HEK293T (cell line): ENCODE measurements around the gene ZNF860.

ENCODE experiments used
- CTCF ChIA-PET: fragments of 350-600 bp; formaldehyde crosslinking; extraction: SDS; loops from one replicate; lab custom pipeline; 2021; ENCODE audit warnings: antibody characterized with exemption, inconsistent platforms; lab: Yijun Ruan, JAX
- POLR2A ChIA-PET: fragments of 350-600 bp; formaldehyde crosslinking; extraction: SDS; loops from one replicate; lab custom pipeline; 2020; ENCODE audit warnings: antibody characterized with exemption, inconsistent platforms; lab: Yijun Ruan, JAX
- DNase-seq: peaks from one replicate; pipeline ENCODE4 v3.0.0; 2012; ENCODE audit warnings: mixed read lengths; ENCODE audit errors: extremely low spot score
- ARNT ChIP-seq: fragments of 450-650 bp; IDR thresholded peaks from 2 replicates; pipeline ENCODE4 v1.6.1; 2017; ENCODE audit warnings: mild to moderate bottlenecking
- BHLHE40 ChIP-seq: fragments of 450-650 bp; IDR thresholded peaks from 2 replicates; pipeline ENCODE4 v1.6.1; 2016; ENCODE audit warnings: mild to moderate bottlenecking, moderate library complexity, borderline replicate concordance
- CTBP1 ChIP-seq: fragments of 450-650 bp; IDR thresholded peaks from 2 replicates; pipeline ENCODE4 v1.6.1; 2016; ENCODE audit warnings: borderline replicate concordance
- ELF4 ChIP-seq: fragments of 450-650 bp; IDR thresholded peaks from 2 replicates; pipeline ENCODE4 v1.6.1; 2017; ENCODE audit warnings: antibody characterized with exemption
- FOXA1 ChIP-seq: fragments of 450-650 bp; IDR thresholded peaks from 2 replicates; pipeline ENCODE4 v1.6.1; 2016; ENCODE audit warnings: mild to moderate bottlenecking
- FOXK2 ChIP-seq: fragments of 450-650 bp; IDR thresholded peaks from 2 replicates; pipeline ENCODE4 v1.6.1; 2016; ENCODE audit warnings: mild to moderate bottlenecking
- FOXM1 ChIP-seq: fragments of 450-650 bp; IDR thresholded peaks from 2 replicates; pipeline ENCODE4 v1.6.1; 2017; ENCODE audit warnings: mild to moderate bottlenecking, borderline replicate concordance
- HDGF ChIP-seq: fragments of 450-650 bp; IDR thresholded peaks from 2 replicates; pipeline ENCODE4 v1.6.1; 2017; ENCODE audit warnings: antibody characterized with exemption, borderline replicate concordance
- L3MBTL2 ChIP-seq: fragments of 450-650 bp; conservative IDR thresholded peaks from 2 replicates; pipeline ENCODE4 v1.6.1; 2016; ENCODE audit warnings: mild to moderate bottlenecking
- LEF1 ChIP-seq: fragments of 450-650 bp; IDR thresholded peaks from 2 replicates; pipeline ENCODE4 v1.6.1; 2017; ENCODE audit warnings: mild to moderate bottlenecking, borderline replicate concordance
- NFRKB ChIP-seq: fragments of 450-650 bp; IDR thresholded peaks from 2 replicates; pipeline ENCODE4 v1.6.1; 2016; ENCODE audit warnings: mild to moderate bottlenecking, moderate library complexity
- PKNOX1 ChIP-seq: fragments of 450-650 bp; IDR thresholded peaks from 2 replicates; pipeline ENCODE4 v1.6.1; 2016
- SP1 ChIP-seq: fragments of 450-650 bp; IDR thresholded peaks from 2 replicates; pipeline ENCODE4 v1.6.1; 2017
- SUZ12 ChIP-seq: fragments of 450-650 bp; IDR thresholded peaks from 2 replicates; pipeline ENCODE4 v1.6.1; 2016; ENCODE audit warnings: mild to moderate bottlenecking
- TARDBP ChIP-seq: fragments of 450-650 bp; IDR thresholded peaks from 2 replicates; pipeline ENCODE4 v1.6.1; 2016
- ZNF384 ChIP-seq: fragments of 450-650 bp; IDR thresholded peaks from 2 replicates; pipeline ENCODE4 v1.6.1; 2016

Gene ZNF860

GRCh38 chr3:31942446-31942845 is 39.1 kb upstream of the ZNF860 start:
- ChIA-PET POLR2A (no interaction called here), CTCF (no interaction called here)

GRCh38 chr3:31943041-31943440 is 38.5 kb upstream of the ZNF860 start:
- no peak for TF ChIP-seq FOXK2
- no peak for TF ChIP-seq FOXM1
- ChIA-PET POLR2A (no interaction called here), CTCF (no interaction called here)
- no peak for DNase-seq

More at GRCh38 chr3:31942446-31942845, 39.1 kb upstream of the ZNF860 start:
- DNase-seq: no peak
- TF ChIP-seq SP1: no peak
- no peak for TF ChIP-seq LEF1
- no peak for TF ChIP-seq FOXA1
- no peak for TF ChIP-seq CTBP1
- no peak for TF ChIP-seq NFRKB
- TF ChIP-seq ARNT: no peak
- no peak for TF ChIP-seq FOXK2
- no peak for TF ChIP-seq SUZ12

DNA sequence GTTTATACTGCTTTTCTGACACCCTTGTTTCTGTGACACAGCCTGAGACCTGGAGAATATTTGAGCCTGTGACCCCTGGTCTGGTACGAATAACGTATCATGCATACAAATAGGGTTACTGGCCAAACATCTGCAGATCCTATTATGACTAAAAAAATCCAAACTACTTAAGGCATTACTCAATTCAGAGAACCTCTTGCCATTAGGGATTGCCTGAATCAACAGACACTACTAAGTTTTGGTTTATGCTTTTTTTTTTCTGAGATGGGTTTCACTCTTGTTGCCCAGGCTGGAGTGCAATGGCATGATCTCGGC is 35.9 kb upstream of the ZNF860 start:
- no peak for DNase-seq
- ChIA-PET POLR2A (no interaction called here), CTCF (no interaction called here)
- TF ChIP-seq HDGF (no peak), CTBP1 (no peak), PKNOX1 (no peak), FOXA1 (no peak), FOXK2 (no peak), ARNT (no peak), ZNF384 (no peak), NFRKB (no peak), L3MBTL2 (no peak), TARDBP (no peak)

DNA sequence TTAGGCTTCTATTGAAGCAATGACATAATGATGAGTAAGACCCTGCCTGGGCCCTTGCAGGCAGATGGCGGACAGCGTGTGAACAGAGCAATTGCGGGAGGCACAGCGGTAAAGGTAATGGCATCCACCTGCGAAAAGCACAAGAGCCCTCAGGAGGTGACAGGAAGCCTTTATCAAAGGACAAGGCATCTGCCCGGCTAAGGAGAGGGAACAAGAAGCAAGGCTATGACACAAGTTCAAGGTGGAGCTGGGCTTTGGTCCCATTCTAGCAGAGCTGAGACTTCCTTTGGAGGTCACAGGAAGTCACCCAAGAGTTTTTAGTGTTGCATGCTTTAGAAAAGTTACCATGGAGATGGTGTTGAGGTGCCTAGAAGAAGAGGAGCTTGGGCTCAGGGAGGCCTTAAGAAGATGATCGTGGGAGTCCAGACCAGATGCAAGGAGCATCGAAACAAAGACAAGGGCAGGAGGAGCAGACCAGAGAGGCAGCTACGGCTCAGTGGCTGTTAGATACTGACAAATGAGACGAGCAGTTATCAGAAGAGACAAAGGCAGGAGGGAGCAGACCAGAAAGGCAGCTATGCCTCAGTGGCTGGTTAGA is 35.0 kb upstream of the ZNF860 start:
- POLR2A ChIA-PET: no interaction called here
- no peak for DNase-seq
- CTCF ChIA-PET: no interaction called here
- TF ChIP-seq ZNF384: no peak

DNA sequence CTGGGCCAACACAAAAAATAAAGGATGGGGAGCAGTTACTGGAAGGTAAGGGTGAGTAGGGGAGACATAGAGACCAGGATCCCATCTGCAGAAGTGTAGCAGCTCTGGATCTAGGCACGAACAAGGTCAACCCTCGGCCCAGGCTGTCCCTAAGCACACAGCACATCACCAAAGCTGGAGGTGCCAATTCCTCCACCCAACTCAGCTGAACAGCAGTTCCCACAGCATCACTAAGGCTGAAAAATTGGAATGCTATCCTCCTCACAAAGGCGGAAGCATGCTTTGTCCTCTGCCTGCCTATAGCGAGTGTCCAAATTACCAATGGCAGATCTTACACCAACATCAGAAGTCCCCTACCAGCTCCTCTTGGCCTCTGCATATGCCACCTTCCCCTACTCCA is 34.4 kb upstream of the ZNF860 start:
- POLR2A ChIA-PET: no interaction called here
- DNase-seq: no peak
- TF ChIP-seq PKNOX1 (no peak), CTBP1 (no peak)
- CTCF ChIA-PET: no interaction called here

DNA sequence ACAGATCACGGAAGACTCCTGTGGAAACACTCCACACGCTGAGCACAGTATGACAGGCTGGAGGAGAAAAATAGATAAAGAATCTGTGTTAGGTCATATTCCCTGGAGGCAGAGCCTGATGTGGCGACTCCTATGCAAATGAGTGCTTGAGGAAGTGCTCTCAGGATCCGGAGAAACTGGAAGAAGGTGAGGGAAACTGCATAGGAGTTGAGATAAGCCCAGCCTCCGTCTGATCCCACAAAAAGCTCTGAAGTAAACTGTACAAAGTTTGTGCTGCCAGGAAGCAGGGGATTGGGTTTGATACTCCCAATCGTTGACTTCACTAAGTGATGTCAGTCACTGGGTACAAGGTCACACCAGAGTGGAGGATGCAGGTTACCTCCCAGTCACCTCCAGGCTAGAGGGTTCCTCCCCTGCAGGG is 33.9 kb upstream of the ZNF860 start:
- ChIA-PET POLR2A (no interaction called here), CTCF (no interaction called here)
- DNase-seq: no peak
- no peak for TF ChIP-seq ELF4
- TF ChIP-seq PKNOX1: no peak
- TF ChIP-seq SUZ12: no peak
- no peak for TF ChIP-seq FOXA1
- TF ChIP-seq L3MBTL2: no peak
- TF ChIP-seq HDGF: no peak
- no peak for TF ChIP-seq ZNF384

DNA sequence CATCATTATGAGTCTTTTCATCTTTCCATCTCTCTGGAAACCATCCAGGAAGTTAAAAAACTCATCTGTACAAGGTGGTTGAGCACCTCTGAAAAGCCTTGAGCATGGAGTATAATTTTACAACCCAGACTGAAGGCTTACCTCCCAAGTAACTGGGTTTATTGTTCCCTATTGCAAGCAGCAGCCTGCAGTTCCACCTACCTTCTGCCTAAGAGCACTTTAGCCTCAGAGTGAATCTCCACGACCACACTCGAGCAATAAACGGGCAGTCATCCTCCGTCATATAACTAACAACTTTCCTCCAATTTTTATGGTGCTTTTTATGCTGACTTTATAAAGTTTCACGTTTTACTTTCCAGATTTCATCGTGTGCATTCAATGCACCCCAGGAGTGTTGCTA is 33.3 kb upstream of the ZNF860 start:
- TF ChIP-seq NFRKB (no peak), ELF4 (no peak), LEF1 (no peak), SUZ12 (no peak), HDGF (no peak)
- CTCF ChIA-PET: no interaction called here
- no peak for DNase-seq
- POLR2A ChIA-PET: no interaction called here

- DNase-seq: no peak
- ChIA-PET CTCF (no interaction called here), POLR2A (no interaction called here)
- TF ChIP-seq L3MBTL2: no peak
- no peak for TF ChIP-seq LEF1
- no peak for TF ChIP-seq ARNT
- no peak for TF ChIP-seq SUZ12
- no peak for TF ChIP-seq TARDBP
- no peak for TF ChIP-seq SP1
- no peak for TF ChIP-seq BHLHE40
- TF ChIP-seq FOXA1: no peak
- no peak for TF ChIP-seq NFRKB
- no peak for TF ChIP-seq ZNF384
- TF ChIP-seq CTBP1: no peak
- no peak for TF ChIP-seq HDGF
- TF ChIP-seq FOXM1: no peak
- TF ChIP-seq ELF4: no peak
- TF ChIP-seq PKNOX1: no peak
- no peak for TF ChIP-seq FOXK2
Observed at GRCh38 chr3:31952205-31952604, 29.3 kb upstream of the ZNF860 start.
